HAP-1 (cell line): ENCODE measurements around the gene DDRGK1.
"Not testable (repeated sequence)": the region's sequence is repeated elsewhere in the genome, so short reads cannot be mapped to it uniquely, and the experiment has no call there.

Experiments used
- DNase-seq, 2 experiments: peaks; one replicate each; pipeline ENCODE4 v3.0.0-alpha.2; 2016 to 2020; ENCODE audit warnings: low spot score in 2 of 2
- H3K27me3 ChIP-seq: fragments of 250-450 bp; sonication (Bioruptor Pico); 2 replicates; pipeline ENCODE4 v1.5.1; 2020; ENCODE audit warnings: low read depth, mild to moderate bottlenecking, moderate library complexity
- H3K36me3 ChIP-seq: fragments of 250-450 bp; sonication (Bioruptor Pico); replicated peaks from 2 replicates; pipeline ENCODE4 v1.5.1; 2020; ENCODE audit warnings: mild to moderate bottlenecking
- H3K4me1 ChIP-seq: fragments of 250-450 bp; sonication (Bioruptor Pico); 2 replicates; pipeline ENCODE4 v1.5.1; 2020; ENCODE audit warnings: mild to moderate bottlenecking
- H3K4me3 ChIP-seq: fragments of 250-450 bp; sonication (Bioruptor Pico); 2 replicates; pipeline ENCODE4 v1.5.1; 2020; ENCODE audit warnings: mild to moderate bottlenecking, moderate library complexity
- H3K9me3 ChIP-seq: fragments of 250-450 bp; sonication (Bioruptor Pico); 2 replicates; pipeline ENCODE4 v1.5.1; 2020; ENCODE audit warnings: mild to moderate bottlenecking, moderate library complexity
- in situ Hi-C: fragments of 300-500 bp; cut with MboI; formaldehyde crosslinking; loops from 3 replicates; pipeline ENCODE4 v1.14.3; 2020; ENCODE audit warnings: low sequenced_read_pairs, inconsistent platforms, mixed read lengths

Gene DDRGK1

DNA sequence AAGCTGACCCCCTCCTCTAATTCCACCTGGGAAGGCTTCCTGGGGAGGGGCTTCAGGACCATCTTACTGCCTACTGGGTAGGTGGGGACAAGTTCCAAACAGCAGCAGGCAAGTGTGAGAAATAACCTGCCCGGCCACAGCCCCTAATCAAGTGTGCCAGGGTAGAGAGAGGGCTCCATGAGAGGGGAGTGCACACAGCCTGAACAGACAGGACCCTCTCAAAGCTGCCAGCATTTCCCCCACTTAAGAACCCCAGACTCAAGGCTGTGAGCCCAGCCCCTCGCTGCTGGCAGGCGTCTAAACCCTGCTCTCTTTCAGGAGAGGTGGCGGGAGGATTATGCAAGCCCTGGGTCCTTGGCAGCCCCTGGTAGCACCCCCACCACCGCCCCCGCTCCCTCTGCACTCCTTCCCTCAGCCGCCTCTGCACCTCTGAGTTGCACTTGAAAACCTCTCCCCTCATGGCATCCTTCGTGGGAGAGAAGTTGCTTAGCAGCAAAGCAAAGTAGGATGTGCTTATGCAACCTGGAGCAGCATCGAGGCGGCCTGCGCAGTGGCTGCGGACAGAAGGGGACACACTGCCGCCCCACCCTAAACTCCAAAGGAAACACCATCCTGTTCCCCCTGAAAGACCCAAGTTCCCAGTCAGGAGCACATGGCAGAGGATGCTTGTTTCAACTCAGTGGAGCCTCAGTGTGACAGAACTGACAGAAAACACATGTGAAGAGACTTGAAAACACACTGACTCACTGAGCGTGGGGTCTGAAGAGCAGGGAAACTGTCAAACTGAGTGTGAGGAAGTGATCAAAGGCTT lies 10.5 kb downstream of the DDRGK1 start:
- no peak for DNase-seq
- Histone ChIP-seq H3K27me3 (no peaks in the 10 kb centered on the region), H3K4me1 (no peaks in the 10 kb centered on the region), H3K36me3 (peaks cover 78% of the 10 kb centered on the region), H3K9me3 (no peaks in the 10 kb centered on the region), H3K4me3 (no peak overlapping the region)
- in situ Hi-C loops = no loop called here

DNA sequence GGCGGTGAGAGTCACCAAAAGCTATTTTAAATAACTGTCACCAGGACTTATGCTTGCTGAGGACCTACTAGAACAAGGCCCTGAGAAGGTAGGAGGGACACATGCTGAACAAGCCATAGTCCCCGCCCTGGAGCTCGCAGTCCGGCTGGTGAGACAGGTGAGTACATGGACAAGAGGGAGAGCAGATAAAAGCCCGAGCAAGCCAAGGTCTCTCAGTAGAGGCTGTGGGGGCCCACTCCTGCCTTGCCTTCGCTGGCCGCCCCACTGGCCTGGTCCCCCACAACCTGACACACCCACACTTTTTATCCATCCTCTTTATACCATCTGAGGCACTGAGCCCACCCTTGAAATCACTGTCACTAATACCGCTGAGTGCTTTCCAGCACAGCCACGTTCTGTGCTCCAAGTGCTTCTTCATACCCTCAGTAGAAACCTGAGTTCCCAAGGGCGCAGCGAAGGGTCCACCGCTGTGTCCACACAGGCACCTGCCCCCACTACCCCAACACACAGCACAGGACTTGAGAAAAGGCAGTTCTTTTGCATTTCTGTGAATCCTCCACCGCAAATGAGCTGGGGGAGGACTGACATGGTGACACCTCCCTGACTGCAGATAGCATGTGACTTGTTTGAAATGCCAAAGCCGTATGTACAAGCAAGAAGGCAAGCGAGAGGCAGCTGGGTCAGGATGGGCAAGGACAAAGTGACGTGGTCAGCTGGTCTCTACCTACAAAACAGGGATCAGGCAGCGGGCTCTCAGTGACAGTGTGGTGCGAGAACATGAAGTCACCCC lies 12.1 kb downstream of the DDRGK1 start:
- in situ Hi-C loops = no loop called here
- Histone ChIP-seq H3K36me3 (peaks cover 72% of the 10 kb centered on the region), H3K4me3 (no peak overlapping the region), H3K27me3 (no peaks in the 10 kb centered on the region), H3K4me1 (no peaks in the 10 kb centered on the region), H3K9me3 (no peaks in the 10 kb centered on the region)
- DNase-seq = no peak

DNA sequence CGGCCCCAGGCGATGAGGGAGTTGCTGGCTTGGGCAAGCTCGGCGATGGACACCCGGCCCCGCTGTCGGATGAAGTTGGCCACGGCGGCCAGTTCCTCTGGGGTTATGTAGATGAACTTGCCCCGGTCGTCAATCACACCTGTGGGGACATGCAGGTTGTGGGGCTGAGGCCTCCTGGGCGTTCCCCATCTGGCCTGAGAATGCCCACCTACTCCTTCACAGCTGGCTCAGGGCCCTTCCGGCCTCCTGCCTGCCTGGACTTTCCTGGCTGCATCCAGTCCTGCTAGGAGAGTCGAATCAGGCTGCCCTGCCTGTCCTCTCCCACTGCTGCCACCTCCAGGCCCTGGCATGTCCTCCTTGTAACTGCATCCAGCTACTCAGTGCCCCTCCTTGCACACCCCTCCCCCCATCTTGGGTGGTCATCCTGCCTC lies 13.8 kb downstream of the DDRGK1 start:
- Histone ChIP-seq H3K27me3 (no peaks in the 10 kb centered on the region), H3K4me3 (no peak overlapping the region), H3K9me3 (no peaks in the 10 kb centered on the region), H3K36me3 (peaks cover 62% of the 10 kb centered on the region), H3K4me1 (no peaks in the 10 kb centered on the region)
- no peak for DNase-seq
- in situ Hi-C loops = no loop called here

GRCh38 chr20:3189561-3190131 lies 14.8 kb downstream of the DDRGK1 start:
- Histone ChIP-seq H3K4me3 (no peak overlapping the region), H3K36me3 (peaks cover 52% of the 10 kb centered on the region), H3K27me3 (no peaks in the 10 kb centered on the region), H3K4me1 (no peaks in the 10 kb centered on the region), H3K9me3 (no peaks in the 10 kb centered on the region)
- DNase-seq = no peak
- in situ Hi-C loops = no loop called here

GRCh38 chr20:3188823-3189413 lies 15.6 kb downstream of the DDRGK1 start:
- H3K4me3 ChIP-seq = no peak overlapping the region
- no peaks in the 10 kb centered on the region for H3K4me1 ChIP-seq
- in situ Hi-C loops = no loop called here
- H3K27me3 ChIP-seq = no peaks in the 10 kb centered on the region
- H3K36me3 ChIP-seq = peaks cover 45% of the 10 kb centered on the region
- no peaks in the 10 kb centered on the region for H3K9me3 ChIP-seq
- DNase-seq = no peak

- in situ Hi-C loops, H3K27me3 ChIP-seq, H3K4me1 ChIP-seq, H3K9me3 ChIP-seq, H3K4me3 ChIP-seq, DNase-seq: not testable (repeated sequence)
- H3K36me3 ChIP-seq = peaks cover 34% of the 10 kb centered on the region
Observed at GRCh38 chr20:3187861-3188260, 16.6 kb downstream of the DDRGK1 start.

- Histone ChIP-seq H3K4me1 (no peaks in the 10 kb centered on the region), H3K4me3 (no peak overlapping the region), H3K27me3 (no peaks in the 10 kb centered on the region), H3K9me3 (no peaks in the 10 kb centered on the region), H3K36me3 (peaks cover under 1% of the 10 kb centered on the region)
- in situ Hi-C loops = no loop called here
- DNase-seq = no peak
Observed at GRCh38 chr20:3183896-3184612, 20.4 kb downstream of the DDRGK1 start.

DNA sequence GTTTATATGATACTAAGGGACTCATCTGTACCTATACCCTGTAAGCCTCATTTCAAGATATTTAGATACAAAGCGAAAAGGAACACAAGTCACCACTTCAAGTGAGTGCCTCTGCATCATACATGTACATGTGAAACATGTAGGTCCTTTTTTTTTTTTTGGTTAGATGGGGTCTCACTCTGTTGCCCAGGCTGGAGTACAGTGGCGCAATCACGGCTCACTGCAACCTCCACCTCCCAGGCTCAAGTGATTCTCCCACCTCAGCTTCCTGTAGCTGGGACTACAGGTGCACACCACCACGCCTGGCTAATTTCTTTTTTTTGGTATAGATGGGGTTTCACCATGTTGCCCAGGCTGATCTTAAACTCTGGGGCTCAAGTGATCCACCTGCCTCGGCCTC lies 22.1 kb downstream of the DDRGK1 start:
- H3K27me3 ChIP-seq, in situ Hi-C loops, DNase-seq, H3K4me1 ChIP-seq, H3K4me3 ChIP-seq, H3K36me3 ChIP-seq, H3K9me3 ChIP-seq: not testable (repeated sequence)

GRCh38 chr20:3181270-3181669 lies 23.2 kb downstream of the DDRGK1 start:
- DNase-seq = no peak
- in situ Hi-C loops = no loop called here
- H3K4me3 ChIP-seq = no peak overlapping the region
- H3K27me3 ChIP-seq = no peaks in the 10 kb centered on the region
- no peaks in the 10 kb centered on the region for H3K9me3 ChIP-seq
- H3K4me1 ChIP-seq = no peaks in the 10 kb centered on the region
- no peaks in the 10 kb centered on the region for H3K36me3 ChIP-seq

GRCh38 chr20:3180319-3180718 lies 24.2 kb downstream of the DDRGK1 start:
- H3K27me3 ChIP-seq = no peaks in the 10 kb centered on the region
- H3K36me3 ChIP-seq = no peaks in the 10 kb centered on the region
- no peak for DNase-seq
- H3K4me1 ChIP-seq = peaks cover 3% of the 10 kb centered on the region
- no peaks in the 10 kb centered on the region for H3K9me3 ChIP-seq
- H3K4me3 ChIP-seq = no peak overlapping the region
- in situ Hi-C loops = no loop called here

- H3K4me1 ChIP-seq = peaks cover 12% of the 10 kb centered on the region
- DNase-seq = no peak
- H3K4me3 ChIP-seq = no peak overlapping the region
- H3K9me3 ChIP-seq = no peaks in the 10 kb centered on the region
- in situ Hi-C loops = no loop called here
- no peaks in the 10 kb centered on the region for H3K27me3 ChIP-seq
- no peaks in the 10 kb centered on the region for H3K36me3 ChIP-seq
Observed at GRCh38 chr20:3177746-3178485, 26.6 kb downstream of the DDRGK1 start.

DNA sequence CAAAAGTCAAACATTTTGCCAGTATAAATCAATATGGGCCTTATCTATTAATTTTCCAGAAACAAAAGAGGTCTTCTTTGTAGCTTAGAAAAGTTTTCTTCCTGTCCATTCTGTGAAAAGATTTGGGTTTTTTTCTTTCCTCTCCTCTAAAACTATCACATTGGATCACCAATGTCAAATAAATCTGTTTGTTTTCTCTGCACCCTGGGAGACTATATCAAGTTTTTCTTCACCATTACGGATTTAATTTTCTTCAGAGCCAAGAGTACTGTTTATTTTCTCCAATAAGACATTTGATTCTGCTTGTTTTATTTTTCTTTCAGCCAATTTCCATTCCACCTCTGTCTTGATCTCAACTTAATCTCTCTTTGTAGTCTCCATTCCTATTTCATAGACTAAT lies 29.2 kb downstream of the DDRGK1 start:
- H3K9me3 ChIP-seq = no peaks in the 10 kb centered on the region
- peaks cover 12% of the 10 kb centered on the region for H3K4me1 ChIP-seq
- in situ Hi-C loops = no loop called here
- H3K4me3 ChIP-seq = peak overlapping the region; percentile 90
- no peaks in the 10 kb centered on the region for H3K36me3 ChIP-seq
- no peak for DNase-seq
- no peaks in the 10 kb centered on the region for H3K27me3 ChIP-seq
